Activated T-helper 1 cell treated with anti-CD3 and anti-CD28 coated beads, Interleukin-12 subunit alpha, Interleukin-12 subunit beta, Interleukin-2, Interleukin-4 antibody, amounts not matched to agents 30 ng/mL and 10 ng/mL and 1 ng/mL, durations not matched to agents 14 hours and 24 hours and 36 hours (primary cell): Measurements from ENCODE around the gene GNAZ. TPM values are rescaled to one million over a fixed set of nuclear protein-coding genes. Genes with fewer than 3 reads are reported as not detected.
A peak's percentile ranks its signal among the peaks of the same experiment; 100 is the strongest.

ENCODE experiments used
- DNase-seq: peaks from one replicate; pipeline ENCODE4 v3.0.0; 2021; ENCODE audit warnings: low spot score
- H3K27ac Mint-ChIP-seq: one replicate; pipeline ENCODE4 v1.8.0; 2021; ENCODE audit warnings: mild to moderate bottlenecking, mixed read lengths
- H3K27me3 Mint-ChIP-seq: one replicate; pipeline ENCODE4 v1.8.0; 2022; ENCODE audit warnings: mild to moderate bottlenecking, moderate library complexity, mixed read lengths; ENCODE audit not compliant: insufficient read depth
- H3K36me3 Mint-ChIP-seq: one replicate; pipeline ENCODE4 v1.8.0; 2021; ENCODE audit warnings: low read depth, mixed read lengths
- H3K4me1 Mint-ChIP-seq: one replicate; pipeline ENCODE4 v1.8.0; 2021; ENCODE audit warnings: low read depth, mixed read lengths
- H3K4me3 Mint-ChIP-seq: one replicate; pipeline ENCODE4 v1.8.0; 2021; ENCODE audit warnings: mild to moderate bottlenecking, moderate library complexity, mixed read lengths
- H3K9me3 Mint-ChIP-seq: one replicate; pipeline ENCODE4 v1.8.0; 2021; ENCODE audit warnings: mixed read lengths
- intact Hi-C: fragments of 100-400 bp; cut with micrococcal nuclease; formaldehyde crosslinking; loops from one replicate; pipeline ENCODE4 v1.15.1; 2024
- total RNA-seq: library from RNA; stranded (reverse); gene quantifications from 2 replicates; pipeline ENCODE4 v1.2.3, GENCODE V29; 2022

Gene GNAZ
- total RNA-seq, 1 donor from 2014 or later: 0.75 TPM

DNA sequence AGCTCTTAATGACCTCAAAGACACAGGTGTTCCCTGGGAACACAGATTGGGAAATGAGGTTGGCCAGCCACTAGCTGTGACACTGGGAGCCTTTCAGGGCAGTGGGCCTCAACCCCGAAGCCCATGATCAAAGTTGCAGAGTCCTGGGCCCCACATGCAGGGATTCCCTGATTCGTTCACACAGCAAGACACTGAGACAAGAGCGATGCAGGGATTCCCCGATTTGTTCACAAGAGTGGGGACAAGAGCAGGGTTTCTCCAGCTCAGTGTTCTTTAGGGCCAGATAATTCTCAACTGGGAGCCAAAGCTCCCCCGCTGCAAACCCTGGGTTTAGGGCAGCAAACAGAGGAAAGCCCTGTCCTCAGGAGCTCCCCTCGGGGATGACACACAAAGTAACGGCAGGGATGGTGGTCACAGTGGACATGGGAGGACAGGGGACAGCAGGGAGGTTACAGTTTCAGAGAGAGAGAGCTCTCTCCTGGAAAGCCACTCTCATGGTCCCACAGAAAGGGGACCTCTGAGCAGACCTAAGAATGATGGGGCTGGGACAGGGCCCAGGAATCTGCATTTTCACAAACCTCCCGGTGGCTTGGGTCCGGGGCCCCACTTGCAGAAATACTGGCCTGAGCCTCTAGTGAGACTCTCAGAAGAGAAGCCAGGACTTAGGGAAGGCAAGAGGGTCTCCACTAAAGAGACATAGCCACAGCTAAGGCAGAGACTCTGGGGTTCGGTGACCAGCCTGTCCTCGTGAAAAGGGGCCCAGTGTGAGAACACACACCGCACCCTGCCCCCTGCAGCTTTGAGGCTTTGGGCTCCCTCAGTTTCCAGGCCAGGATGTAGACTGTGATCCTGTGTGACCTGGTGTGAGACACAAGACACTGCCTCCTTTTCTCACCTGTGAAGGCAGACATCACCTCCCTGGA, 7.4 kb upstream of the GNAZ start:
- DNase-seq: no peak
- intact Hi-C loops: no loop called here

DNA sequence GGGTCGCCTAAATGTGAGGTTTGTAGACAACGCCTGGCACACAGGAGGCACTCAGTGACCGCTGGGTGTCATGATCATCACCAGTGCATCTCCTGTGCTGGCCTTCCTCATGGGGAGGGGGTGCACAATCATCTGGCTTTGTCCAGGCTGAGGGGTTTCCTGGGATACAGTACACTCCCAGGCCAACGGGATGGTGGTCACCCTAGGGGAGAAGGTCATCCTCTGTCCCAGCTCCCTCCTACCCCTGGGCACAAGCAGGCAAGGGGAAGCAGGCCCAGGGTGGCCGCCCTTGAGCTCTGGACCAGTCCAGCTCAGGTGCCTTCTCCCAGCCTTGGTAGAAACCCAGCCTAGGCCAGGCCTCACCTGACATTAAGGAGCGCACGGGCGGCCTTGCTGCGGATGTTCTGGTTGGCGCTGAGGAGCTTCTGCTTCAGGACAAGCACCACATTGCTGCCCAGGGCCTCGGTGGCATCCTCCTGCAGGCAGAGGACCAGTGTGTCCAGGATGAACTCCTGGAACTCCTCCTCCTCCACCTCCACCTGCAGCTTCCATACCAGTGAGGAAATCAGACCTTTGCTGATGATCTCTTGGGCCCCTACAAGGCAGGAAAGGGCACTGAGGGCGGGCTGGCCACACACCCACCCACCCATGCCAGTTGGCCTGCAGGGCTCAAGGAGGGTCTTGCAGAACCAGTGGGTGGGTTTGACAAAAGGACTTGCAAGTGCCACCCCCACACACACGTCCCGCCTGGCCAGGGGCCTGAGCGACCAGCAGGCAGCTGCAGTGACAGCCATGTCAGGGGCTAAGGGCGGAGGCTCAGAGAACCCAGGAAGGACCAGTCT, 6.6 kb upstream of the GNAZ start:
- Mint-ChIP-seq H3K4me3 (no peak overlapping the region), H3K27me3 (peaks cover 6% of the 10 kb centered on the region), H3K36me3 (no peaks in the 10 kb centered on the region), H3K27ac (no peak overlapping the region), H3K9me3 (no peaks in the 10 kb centered on the region), H3K4me1 (no peaks in the 10 kb centered on the region)
- intact Hi-C loops: no loop called here
- DNase-seq: no peak

More for the DNA sequence above, 7.4 kb upstream of the GNAZ start:
- Mint-ChIP-seq H3K4me1 (no peaks in the 10 kb centered on the region), H3K9me3 (no peaks in the 10 kb centered on the region), H3K4me3 (no peak overlapping the region), H3K36me3 (no peaks in the 10 kb centered on the region), H3K27me3 (peaks cover 6% of the 10 kb centered on the region), H3K27ac (no peak overlapping the region)

DNA sequence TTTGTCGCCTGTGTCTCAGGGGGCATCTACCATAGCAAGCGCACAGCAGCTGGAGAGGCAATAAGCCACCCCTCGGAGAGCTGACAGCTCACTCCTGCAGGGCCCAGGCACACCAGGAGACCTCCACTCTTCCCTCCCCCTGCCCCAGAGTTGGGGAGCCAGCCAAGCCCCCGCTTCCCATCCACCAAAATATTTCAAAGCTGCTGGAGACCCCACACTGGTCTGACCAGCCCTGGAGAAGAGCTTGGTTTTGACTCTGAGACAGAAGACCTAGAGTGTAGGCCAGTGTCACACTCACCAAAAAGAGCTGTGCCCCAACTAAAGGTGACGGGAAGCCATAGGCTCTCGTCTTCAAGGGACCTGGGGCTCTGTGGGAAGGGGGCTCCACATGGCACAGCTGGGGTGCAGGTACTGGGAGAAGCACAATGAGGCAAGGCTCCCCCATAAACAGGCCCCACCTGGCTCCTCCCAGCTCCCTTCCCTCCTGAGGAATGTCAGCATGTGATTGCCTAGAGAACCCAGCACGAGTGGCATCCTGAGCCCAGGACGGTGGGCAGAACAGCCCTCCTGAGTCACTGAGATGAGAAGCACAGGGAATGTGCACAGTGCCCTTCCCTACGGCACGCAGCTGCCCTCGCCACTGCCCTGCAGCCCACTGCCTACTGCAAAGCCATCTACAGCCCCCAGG, 5.8 kb upstream of the GNAZ start:
- no peaks in the 10 kb centered on the region for H3K36me3 Mint-ChIP-seq
- intact Hi-C loops: no loop called here
- H3K9me3 Mint-ChIP-seq: no peaks in the 10 kb centered on the region
- no peak overlapping the region for H3K4me3 Mint-ChIP-seq
- no peak for DNase-seq
- H3K27me3 Mint-ChIP-seq: peaks cover 11% of the 10 kb centered on the region
- H3K4me1 Mint-ChIP-seq: no peaks in the 10 kb centered on the region
- no peak overlapping the region for H3K27ac Mint-ChIP-seq

DNA sequence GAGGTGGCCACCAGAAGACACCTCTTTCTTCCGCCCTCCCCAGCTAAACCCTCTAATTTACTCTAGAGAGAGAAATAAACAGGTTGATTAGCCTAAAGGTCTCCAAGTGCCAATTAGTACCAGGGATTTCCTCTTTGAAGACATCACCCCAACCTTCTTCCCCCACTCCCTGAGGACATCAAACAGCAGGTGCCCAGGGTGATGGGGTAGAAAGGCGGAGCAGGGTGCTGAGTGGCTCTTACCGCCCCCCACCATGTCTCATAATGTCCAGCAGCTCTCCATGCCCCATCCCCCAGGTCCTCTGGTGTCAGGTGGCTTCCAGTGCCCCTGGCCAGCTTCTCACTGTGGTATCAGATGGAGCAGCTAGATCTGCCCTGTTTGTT, 5.3 kb upstream of the GNAZ start:
- Mint-ChIP-seq H3K27me3 (peaks cover 13% of the 10 kb centered on the region), H3K27ac (no peak overlapping the region), H3K36me3 (no peaks in the 10 kb centered on the region), H3K4me1 (no peaks in the 10 kb centered on the region), H3K9me3 (no peaks in the 10 kb centered on the region), H3K4me3 (no peak overlapping the region)
- DNase-seq: no peak
- intact Hi-C loops: no loop called here

DNA sequence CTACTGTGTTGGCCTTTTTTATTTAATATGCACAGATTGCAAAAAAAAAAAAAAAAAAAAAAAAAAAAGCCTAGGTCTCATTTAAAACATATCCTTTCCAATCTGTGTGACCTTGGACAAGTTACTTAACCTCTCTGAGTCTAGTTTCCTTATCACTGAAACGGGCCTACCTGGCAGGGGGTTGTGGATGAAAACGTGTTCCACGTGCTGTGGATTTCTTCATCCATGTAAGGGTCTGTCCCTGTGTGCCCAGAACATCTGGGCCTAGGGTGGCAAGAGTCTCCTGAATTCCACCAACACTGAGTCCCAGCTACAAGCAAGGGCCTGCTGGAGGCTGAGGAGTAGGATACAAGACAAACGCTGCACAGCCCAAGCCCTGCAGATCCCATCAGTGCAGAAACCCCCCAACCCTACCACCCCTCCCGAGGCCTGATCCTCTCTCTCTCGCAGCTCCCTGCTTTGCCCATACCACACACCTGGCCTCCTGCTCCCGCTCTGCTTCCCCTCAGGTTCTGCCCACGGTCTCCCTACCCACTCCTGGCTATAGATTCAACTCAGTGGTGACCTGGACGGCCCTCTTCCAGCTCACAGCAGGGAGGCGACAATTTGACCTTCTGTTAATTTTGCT, 4.7 kb upstream of the GNAZ start:
- Mint-ChIP-seq H3K27me3 (peaks cover 13% of the 10 kb centered on the region), H3K36me3 (no peaks in the 10 kb centered on the region), H3K27ac (no peak overlapping the region), H3K4me3 (no peak overlapping the region), H3K4me1 (no peaks in the 10 kb centered on the region), H3K9me3 (no peaks in the 10 kb centered on the region)
- intact Hi-C loops: no loop called here
- no peak for DNase-seq

DNA sequence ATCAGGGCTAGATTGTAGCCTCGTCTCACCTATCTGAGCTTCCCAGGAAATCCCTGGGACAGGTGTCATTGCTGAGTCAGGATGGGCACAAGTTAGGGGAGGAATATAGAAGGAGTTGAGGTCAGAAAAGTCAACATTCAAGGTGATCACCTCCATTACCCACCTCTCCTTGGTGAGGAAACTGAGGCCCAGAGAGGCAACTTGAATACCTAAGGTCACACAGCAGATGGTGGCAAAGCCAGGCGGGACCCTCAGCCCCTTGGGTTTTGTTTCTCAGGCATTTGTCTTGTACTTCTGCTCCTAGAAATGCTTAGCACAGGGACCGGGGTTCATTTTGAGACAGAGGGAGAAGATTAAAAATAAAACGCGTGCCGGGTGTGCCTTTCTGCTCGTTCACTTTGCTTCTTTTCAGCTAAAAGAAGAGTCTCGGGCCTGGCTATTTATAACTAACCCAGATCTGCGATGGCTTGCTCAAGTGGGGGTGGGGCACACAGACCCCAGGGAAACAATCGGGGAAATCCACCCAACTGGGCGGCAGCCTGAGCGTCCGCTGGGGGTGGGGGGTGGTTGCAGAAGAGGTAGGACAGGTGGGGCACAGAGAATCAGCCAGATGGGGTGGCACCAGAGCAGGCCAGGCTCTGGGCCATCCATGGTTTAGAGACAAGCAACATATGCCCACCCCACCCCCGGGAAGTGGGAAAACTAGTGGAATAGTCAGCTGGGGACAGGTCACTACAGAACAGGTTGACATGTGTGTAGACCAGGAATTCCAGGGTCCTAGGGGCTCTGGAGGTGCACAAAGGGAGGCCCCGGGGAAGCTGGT, 3.9 kb upstream of the GNAZ start:
- Mint-ChIP-seq H3K4me3 (no peak overlapping the region), H3K9me3 (no peaks in the 10 kb centered on the region), H3K27ac (no peak overlapping the region), H3K27me3 (peaks cover 18% of the 10 kb centered on the region), H3K36me3 (no peaks in the 10 kb centered on the region), H3K4me1 (no peaks in the 10 kb centered on the region)
- intact Hi-C loops: no loop called here
- DNase-seq: no peak

DNA sequence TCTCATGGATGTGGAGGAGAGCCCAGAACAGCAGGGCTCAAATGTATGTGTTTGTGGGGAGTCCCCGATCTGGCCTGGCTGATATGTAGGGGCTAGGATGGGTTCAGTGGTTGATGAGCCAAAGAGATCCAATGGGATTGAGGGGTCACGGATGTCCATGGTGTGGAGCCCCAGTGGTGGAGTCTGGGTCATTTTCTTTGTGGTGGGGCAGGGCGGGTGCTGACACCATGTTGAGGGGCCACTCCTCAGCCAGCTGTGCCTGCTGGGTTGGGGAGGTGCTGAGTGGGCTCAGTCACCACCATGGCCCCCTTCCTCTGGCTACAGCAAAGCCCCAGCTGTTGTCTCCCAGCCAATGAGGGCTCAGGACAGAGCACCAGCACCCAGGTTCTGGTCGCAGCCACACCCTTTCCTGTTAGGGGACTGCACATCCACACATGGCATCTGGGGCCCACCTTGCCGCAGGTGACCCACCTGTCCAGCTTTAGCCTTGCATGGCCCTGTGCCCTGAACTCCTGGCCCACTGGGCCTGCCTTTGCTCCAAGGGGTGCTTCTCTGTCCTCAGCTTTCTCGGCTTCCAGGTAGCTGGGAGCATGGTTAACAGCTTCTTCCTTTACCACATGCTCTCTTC, 3.2 kb upstream of the GNAZ start:
- intact Hi-C loops: no loop called here
- Mint-ChIP-seq H3K4me1 (no peaks in the 10 kb centered on the region), H3K27ac (no peak overlapping the region), H3K36me3 (no peaks in the 10 kb centered on the region), H3K9me3 (no peaks in the 10 kb centered on the region), H3K4me3 (no peak overlapping the region), H3K27me3 (peaks cover 24% of the 10 kb centered on the region)
- DNase-seq: no peak

DNA sequence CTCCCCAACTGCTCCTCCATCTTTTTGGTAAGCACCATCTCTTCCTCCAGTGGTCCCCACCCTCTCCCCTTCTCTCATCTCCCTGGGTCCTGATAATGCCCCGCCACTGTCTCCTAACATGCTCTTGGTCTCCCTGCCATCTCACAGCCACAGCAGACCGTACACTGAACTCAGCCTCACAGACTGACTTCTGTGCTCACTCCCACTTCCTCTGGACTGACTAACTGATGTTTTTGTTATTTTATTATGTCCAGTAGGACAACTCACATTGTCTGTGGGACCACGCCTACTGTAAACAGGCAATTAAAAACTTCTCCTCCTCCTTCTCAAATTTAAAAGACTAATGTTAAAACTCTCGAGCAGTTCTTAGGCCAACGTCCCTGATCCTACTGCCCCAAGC, 2.6 kb upstream of the GNAZ start:
- no peak for DNase-seq
- H3K27me3 Mint-ChIP-seq: peaks cover 28% of the 10 kb centered on the region
- H3K9me3 Mint-ChIP-seq: no peaks in the 10 kb centered on the region
- no peak overlapping the region for H3K4me3 Mint-ChIP-seq
- no peaks in the 10 kb centered on the region for H3K4me1 Mint-ChIP-seq
- H3K36me3 Mint-ChIP-seq: no peaks in the 10 kb centered on the region
- intact Hi-C loops: no loop called here
- no peak overlapping the region for H3K27ac Mint-ChIP-seq

DNA sequence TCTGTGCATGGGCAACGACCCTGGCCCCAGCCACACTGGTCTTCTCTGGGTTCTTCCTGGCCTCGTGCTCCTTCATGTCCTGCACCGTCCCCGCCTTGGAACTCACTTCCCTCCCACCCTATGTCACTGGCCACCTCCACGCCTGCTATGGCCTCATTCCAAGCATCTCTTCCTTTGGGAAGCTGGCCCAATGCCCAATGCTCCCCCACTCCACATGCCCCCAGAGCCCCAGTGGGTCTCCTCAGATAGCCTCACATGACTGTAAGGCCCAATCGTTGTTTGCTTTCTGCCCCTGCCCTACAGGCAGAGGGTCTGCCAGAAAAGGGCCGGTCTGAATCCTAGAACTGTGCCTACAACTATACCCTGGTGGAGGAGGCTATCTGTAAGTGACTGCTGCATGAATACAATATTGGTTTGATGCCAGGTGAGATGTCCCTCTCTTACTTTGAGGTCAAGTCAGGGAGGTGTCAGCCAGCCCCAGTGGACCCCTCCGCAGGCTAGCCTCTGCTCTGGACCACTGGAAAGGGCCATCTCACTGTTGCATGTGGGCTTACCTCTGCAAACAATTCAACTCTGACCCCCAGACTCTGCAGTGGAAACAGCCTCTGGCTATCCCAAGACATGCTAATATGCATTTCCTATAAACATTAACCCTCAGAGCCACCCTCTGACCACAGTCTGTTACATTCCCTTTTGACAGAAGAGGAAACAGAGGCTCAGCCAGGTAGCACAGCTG, 2.1 kb upstream of the GNAZ start:
- Mint-ChIP-seq H3K27me3 (peaks cover 28% of the 10 kb centered on the region), H3K36me3 (no peaks in the 10 kb centered on the region), H3K4me3 (no peak overlapping the region), H3K27ac (no peak overlapping the region), H3K9me3 (no peaks in the 10 kb centered on the region), H3K4me1 (no peaks in the 10 kb centered on the region)
- no peak for DNase-seq
- intact Hi-C loops: no loop called here

DNA sequence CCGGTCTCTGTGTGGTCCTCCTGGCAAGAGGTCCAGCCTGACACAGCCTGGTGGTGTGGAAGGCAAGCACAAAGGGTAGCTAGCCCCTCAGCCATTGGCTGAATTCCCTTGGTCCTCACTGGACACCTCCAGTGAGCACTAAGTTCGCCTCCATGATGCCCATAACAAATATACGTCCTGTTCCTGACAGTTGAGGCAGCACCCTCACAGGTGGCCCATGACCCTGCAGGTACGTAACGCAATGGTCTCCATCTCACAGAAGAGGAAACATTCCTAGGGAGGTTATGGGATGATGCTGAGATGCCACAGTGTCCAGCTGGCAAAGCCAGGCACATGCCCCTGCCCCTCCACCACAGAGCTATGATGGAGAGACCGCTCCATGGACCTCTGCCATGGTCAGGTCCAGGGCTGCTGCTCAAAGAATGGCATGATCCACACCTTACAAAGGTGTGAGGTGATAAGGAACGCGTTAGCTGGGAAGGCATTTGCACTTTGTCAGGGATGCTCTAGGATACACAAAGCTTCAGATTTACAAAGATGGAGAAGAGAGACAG, 1.4 kb upstream of the GNAZ start:
- Mint-ChIP-seq H3K27me3 (peaks cover 32% of the 10 kb centered on the region), H3K9me3 (no peaks in the 10 kb centered on the region), H3K27ac (no peak overlapping the region), H3K36me3 (no peaks in the 10 kb centered on the region), H3K4me1 (no peaks in the 10 kb centered on the region), H3K4me3 (peak overlapping the region; percentile 75)
- DNase-seq: no peak
- intact Hi-C loops: no loop called here
